Stimulated activated CD4-positive, alpha-beta T cell treated with anti-CD3 and anti-CD28 coated beads, Interleukin-2, amount 100 ng/mL, for 4 hours (primary cell): Measurements from ENCODE around the gene GNA12.

Experiments
- DNase-seq: peaks from one replicate; pipeline ENCODE4 v3.0.0-alpha.2; 2020; ENCODE audit warnings: low read depth

Gene GNA12

DNA sequence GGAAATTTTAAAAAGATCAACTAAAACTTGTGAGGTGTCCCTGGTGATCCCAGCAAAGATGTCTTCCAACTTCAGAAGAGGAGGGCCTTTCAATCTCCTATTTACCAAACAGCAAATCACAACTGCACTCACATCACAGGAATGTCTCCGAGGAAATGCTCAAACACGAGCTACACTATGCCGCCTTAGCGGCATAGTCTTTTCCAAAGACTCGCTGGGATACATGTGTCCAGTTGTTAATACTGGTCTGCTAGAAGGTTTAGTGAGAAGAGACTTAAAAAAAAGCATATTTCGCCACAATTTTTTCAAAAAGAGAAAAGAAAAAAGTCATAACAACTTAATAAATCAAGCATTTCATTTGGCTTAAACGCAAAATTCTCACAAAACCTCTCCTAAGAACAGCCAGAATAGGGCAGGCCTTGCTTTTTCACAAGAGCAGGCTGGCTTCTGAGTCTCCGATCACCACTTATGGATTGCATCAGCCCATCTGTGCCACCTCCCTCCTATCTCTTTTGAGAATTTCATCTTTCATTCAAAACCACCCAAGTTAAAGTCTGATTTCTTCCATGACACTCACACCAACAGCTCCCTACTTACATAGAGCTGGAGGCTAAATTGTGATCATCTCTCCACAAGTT lies 66.1 kb downstream of the GNA12 start:
- DNase-seq: no peak

DNA sequence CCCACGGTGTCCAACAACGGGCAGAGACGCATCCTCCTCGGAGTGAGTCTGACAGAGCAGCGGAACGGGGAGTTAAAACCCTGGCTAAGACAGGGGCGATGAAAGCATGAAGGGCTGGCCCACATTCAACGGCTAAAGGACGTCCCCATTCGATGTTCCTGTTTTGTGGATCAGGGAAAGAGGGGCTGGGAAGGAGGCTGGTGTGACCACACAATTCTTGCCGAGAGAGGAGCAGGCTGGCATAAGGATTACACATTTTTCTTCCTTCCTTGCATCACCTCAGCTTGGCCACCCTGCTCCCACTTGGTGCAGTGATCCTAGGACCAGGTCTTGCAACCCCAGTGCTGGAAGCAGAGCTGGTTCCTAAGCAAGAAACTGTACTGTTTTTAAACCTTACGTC lies 67.7 kb downstream of the GNA12 start:
- no peak for DNase-seq

DNA sequence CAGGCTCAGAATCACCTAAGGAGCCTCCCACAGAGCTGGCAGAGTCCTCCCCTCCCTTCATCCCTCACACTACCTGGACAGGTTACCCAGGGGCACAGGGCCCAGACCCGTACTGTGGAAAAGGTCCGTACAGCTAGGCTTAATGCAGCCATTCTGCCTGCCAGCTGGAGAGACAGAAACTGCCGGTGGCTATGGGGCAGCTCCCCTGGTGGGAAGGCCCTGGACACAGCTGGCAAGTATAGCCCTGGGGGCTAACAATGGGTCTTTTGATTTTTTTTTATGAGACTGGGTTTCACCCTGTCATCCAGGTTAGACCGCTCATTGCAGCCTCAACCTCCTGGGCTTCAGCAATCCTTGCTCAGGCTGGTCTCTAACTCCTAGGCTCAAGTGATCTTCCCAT lies 68.3 kb downstream of the GNA12 start:
- no peak for DNase-seq

DNA sequence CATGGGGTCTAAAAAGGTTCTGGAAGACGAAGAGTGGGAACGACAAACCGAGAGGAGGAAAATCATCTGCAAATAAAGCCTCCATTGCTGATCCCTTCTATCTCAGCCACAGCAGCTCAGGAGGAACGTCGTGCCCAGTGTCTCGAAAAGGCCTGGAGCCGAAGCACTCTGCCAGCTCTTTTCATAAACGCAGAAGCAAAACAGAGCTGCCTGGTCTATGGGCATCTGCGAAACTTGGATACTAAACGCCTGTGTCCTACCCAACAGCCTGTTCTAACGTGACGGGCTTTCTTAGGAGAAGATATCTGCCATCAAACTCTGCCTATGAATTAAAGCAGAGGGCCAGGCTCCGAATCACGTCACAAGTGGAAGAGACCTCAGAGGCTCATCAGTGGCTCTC lies 68.7 kb downstream of the GNA12 start:
- no peak for DNase-seq

DNA sequence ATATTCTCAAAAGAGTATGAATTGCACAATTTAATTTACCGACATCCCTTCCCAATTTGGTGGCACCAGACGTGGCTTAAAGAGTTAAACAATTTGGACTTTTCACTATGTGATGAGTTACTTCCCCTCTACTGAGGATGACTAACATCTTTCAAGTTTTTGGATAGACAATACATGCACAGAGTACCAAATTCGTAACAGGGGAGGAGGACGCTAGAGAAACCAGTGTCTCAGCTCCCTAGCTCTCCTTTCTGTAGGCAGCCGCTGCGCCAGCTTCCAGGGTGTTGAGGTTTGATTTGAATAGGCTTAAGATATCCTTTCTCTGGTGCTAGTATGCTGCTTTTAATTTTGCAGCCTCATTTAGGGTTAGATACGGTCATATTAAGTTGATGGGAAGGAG lies 69.2 kb downstream of the GNA12 start:
- DNase-seq: no peak

DNA sequence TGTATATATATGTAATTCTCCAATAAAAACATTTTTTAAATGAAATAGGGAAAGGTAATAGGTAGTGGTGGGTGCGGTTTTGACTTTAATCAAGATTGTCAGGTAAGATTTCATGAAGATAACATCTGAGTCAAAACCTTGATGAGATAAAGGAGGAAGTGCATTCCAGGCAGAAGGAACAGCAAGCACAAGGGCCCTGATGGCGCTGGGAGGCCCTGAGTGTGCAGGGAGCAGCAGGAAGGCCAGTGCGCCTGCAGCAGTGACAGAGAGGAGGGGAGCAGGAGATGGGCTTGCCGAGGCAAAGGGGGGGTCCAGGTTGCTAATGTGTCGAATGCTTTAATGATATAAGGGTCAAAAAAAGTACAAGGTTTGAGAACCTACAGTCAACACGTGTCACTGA lies 69.8 kb downstream of the GNA12 start:
- no peak for DNase-seq

DNA sequence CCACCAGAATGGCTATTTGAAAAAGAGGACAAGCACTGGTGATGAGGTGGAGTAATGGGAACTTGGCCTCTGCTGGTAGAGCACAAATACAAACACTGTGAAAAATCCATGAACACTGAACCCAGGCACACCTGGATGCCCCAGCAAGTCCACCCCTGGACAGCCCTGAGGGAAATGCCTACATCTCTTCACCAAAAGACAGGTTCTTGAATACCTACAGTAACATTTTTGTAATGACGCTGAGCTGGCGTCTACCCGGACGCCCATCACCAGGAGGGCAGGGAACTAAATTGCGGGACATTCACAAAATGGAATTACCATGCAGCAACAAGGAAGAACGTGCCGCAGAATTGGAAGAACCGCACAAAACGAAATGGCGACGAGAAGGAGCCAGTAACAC lies 70.5 kb downstream of the GNA12 start:
- DNase-seq: no peak

DNA sequence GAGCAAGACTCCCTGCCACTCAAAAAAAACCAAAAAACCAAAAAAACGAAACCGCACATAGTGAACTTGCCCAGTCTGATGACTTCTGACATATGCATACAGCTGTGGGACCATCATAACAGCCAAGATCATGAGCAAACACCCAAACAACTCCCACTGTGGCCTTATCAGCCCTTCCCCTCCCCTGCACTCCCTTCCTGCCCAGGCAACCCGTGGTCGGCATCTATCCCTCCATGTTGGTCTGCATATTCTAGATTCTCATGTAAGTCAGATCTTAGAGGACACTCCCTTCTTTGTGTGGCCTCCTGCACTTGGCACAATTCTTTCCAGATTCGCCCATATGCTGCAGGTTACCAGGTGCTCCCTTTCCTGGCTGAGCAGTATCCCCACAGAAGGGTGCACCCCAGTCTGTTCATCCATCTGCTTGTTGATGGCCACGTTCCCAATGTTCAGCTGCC lies 72.8 kb downstream of the GNA12 start:
- DNase-seq: no peak

DNA sequence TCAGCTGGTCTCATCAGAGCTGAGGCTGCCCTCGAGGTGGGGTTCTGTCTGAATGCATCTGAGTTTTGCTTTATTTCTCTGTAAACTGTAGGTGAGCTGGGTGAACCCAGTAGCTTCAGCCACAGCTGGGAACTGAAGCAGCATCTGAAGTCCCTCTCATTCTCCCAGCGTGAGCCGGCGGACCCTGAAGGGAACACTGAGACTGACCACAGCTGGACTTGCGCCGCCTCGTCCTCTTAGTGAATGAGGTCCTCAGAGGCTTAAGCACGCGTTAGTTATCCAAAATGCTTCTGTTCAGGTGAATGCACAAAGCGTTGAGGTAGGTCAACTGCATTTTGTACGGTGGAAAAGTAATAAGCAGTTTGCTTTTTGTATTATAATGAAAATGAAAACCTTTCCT lies 79.5 kb downstream of the GNA12 start:
- DNase-seq: no peak

DNA sequence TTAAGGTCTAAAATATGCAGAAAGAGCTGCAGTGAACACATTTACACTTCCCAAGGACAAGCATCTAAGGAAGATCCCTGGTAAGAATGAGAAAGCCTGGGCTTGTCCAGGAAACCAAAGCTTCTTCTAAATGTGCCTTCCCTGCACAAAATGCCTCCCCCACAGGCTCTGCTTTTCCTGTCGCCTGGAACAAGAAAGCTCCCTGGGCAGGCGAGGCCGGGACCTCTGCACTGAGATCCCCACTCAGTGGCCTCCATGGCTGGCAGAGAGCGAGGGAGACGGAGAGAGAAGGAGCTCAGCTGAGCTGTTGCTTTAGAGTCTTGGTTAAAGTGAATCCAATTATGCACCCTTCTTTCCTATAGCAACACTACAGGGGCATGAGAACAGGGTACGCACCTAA lies 80.5 kb downstream of the GNA12 start:
- DNase-seq: no peak

DNA sequence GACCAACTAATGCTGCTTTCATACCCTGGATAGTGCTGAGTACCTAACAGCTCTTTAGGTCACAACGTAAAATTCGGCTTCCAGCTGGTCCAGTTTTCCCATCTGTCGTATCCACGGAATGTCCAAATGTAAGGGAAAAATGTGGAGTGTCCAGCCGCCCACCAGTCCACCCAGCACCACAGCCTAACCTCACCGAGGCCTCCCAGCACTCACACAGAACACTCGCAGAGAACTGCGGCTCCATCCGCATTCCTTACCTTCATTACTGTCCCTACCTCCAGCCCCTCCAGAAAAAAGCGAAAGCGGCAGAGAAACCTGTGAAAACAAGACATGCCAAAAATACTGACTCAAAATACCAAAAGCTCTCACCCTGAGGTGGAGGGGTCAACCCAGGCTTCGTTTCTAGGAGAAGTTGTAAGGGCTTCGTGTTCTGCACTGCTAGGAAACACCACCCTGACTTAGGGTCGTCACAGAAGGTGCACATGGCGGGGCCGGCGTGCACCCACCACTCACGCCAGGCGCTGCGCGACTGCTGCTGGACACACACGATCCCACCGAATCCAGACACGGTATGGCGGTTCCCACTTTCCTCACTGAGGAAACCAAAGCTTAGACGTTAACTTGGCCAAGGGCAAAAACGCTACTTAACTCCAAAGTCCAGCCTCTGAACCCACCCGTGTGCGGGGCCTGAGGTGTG lies 82.2 kb downstream of the GNA12 start:
- DNase-seq: no peak

DNA sequence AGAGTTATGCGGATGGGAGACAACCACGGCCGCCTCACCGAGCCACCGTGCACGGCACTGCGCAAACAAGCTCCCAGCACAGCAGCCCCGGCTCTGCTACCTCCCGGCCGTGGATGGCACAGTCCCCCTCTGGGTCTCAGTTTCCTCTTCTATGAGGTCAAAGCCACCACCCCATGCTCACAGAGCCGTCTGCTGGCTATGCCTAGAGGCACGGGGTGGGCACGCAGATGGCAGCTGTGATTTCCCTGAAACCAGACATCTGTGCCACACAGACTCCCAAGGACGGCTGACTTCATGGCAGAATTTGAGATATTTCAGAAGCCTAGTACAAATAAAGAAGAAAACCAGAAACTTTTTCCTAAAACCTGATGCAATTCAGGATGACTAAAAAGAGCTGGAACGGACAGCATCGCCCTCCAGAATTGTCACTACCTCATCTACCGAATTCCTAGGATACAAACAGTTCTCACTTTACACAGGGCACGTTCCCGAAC lies 82.9 kb downstream of the GNA12 start:
- DNase-seq: no peak

DNA sequence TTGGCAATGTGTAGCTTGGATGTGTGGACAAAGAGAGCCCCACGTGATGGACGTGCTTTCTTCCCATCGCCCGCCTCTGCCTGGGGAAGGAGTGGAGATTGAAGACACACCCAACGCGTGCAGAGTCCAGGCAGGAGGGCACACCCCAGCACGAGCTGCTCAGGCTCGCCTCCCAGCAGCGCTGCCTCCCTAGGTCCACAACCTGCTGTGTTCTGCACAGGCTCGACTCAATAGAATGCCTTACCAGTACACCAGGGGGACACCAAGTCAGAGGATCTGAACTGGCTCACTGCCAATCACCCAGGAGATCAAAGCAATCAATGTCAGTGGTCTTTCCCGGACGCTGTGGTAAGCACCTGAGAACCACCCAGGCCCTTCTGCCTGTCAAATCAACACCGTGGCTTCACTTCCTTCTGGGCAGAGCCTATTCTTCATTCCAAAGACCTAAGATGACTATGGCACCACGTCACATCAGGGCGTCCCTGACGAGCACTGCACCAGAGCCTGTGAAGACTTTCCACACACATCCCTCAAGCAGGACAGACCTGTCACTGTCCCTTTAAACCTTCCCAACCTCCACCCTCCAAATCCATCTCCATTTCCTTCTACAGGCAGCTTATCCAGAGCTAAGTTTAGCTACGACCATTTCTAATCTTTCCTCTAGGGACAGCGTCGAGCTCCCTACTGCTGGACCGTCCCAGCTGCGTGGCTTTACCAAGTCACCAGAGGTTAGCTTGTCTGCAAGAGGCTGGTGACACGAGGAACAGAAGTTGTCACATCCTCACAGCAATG lies 83.8 kb downstream of the GNA12 start:
- no peak for DNase-seq

DNA sequence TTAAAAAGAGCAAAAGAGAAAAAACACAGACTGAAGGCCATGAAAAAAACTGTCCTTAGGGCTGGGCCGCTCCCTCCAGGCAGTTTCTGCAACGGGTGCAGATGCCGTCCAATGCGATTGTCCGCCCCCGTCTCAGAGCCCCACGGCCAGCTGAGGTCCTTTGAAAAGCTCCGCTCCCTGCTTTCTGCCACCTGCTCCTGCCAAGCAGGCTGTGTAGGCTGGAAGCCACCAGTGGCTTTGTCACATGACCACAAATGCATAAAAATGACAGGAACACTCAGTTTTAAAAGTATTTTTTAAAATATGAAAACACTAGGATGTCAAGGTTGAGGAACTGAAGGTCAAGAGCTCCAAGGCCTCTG lies 84.4 kb downstream of the GNA12 start:
- no peak for DNase-seq

DNA sequence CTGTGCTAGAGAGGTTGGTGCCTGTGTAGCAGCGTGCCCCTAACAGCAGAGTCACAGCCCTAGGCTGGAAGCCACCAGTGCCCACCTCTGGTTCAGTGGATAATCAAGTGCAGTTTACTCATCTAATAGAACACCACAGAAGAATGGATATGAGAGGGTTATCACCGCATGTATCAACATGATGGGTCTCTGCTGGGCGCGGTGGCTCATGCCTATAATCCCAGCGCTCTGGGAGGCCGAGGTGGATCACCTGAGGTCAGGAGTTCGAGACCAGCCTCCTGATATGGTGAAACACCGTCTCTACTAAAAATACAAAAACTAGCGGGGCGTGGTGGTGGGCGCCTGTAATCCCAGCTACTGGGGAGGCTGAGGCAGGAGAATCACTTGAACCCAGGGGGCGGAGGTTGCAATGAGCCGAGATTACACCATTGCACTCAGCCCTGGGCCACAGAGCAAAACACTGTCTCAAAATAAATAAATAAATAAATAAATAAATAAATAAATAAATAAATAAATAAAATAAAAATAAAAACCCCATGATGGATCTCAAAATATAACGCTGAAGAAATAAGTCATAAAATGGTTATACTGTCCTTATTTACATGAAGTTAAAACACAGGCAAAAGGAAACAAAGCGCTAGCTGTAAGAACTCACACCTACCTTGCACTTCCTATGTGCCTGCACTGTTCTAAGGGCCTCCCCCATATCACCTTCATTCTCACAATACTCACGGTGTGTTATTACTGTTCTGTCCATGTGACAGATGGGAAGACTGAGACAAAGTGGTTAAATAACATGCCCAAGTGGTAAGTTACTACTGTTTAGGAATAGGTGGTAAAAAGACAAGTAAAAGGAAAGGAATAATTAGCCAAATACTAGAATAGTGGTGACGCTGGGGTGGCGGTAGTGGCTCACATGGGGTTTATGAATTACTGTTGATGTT lies 85.2 kb downstream of the GNA12 start:
- no peak for DNase-seq

DNA sequence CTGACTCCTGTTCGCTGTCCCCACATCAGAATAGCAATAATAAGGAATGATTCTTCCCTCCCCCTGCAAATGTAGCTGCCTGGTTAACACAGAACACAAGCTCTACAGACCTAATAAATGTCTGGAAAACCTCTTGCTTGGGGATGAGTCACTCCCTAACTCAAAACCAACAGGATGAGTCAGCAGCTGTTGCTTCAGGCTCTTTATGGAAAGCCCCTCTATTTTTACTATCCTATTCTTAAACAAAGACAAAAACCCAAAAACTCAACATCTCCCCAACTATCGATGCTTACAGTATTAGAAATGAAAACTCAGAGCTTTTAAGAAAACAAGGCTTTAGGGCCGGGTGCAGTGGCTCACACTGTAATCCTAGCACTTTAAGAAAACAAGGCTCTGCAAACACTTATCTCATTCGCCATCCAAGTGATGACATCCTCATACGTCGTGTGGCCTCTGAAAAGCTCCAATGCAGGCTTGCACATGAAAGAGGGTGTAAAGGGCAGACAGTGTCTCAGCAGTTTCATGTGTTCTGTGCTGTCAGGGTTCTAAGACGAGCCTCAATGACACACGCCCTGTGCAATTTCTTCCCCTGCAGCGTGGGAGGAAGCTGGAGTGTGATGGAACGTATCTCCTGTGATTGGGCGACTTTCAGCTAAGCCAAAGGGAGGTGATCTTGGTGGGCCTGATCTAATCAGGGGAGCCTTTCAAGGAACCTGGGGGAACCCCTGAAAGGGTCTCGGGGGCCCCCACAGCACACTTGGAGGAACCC lies 86.0 kb downstream of the GNA12 start:
- DNase-seq: peak; percentile 50

DNA sequence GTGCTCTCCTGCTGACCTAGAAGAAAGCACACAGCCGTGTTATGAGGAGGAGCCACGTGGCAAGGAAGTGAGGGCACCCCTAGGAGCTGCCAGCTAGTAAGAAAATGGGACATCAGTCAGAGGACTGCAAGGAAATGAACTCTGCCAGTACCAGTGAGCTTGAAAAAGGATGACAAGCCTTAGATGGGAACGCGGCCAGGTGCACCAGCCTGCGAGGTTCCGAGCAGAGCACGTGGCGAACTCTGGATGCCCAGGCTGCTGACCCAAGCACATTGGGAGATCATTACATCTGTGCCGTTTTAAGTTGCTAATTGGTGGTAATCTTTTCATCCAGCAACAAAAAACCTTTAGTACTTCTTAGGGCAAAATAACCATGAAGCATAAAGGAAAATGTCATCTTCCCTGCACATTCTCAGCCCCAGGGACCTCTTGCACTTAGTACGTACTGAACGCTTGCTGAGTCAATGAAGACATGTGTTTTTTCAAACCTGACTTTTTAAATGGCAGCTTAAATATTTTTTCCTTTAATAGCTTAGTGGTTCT lies 86.7 kb downstream of the GNA12 start:
- DNase-seq: no peak

DNA sequence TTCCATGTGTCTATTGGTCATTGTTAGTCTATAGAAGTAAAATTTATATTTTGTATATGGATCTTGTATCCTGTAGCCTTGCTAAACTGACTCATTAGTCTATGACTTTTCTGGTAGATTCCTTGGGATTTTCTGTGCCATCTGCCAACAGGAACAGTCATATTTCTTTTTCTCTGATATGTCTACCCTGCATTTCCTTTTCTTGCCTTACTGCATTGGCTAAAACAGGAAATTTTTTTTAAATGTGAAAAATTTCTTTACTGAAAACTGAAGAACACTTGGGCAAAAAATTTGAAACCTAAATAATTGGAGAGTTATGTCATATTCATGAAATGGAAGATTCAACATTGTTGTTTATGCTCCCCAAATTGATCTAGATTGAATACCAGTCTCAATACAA lies 88.6 kb downstream of the GNA12 start:
- no peak for DNase-seq

DNA sequence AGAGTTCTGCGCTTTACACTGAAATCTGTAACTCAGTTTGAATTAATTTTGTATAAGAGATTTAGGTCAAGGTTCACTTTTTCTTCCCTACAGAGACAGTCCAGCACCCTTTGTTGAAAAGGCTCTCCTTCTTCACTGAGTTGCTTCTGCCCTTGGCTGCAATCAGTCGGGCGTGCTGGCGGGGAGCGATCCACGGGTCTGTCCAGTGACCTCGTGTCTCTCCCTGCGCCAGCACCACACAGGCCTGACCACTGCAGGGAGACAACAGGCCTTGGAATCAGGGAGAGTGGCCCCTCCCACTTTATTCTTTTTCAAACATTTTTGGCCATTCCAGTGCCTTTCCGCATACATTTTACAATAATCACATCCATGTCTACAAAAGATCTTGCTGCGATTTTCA lies 89.2 kb downstream of the GNA12 start:
- no peak for DNase-seq

DNA sequence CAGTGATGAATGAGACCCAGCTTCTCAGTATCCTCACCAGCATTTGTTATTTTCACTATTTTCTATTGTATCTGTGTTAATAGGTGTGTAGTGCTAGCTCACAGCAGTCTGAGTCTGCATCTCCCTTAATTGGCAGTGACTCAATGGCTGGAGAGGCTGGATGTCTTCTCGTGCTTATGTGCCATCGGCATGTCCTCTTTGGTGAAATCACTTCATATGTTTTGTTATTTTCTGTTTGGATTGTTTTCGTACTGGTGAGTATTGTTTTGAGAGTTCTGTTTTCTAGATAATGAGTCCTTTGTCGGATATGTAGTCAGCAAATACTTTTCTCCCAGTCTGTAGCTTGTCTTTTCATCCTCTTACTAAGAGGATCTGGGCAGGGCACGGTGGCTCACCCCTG lies 90.0 kb downstream of the GNA12 start:
- DNase-seq: no peak

DNA sequence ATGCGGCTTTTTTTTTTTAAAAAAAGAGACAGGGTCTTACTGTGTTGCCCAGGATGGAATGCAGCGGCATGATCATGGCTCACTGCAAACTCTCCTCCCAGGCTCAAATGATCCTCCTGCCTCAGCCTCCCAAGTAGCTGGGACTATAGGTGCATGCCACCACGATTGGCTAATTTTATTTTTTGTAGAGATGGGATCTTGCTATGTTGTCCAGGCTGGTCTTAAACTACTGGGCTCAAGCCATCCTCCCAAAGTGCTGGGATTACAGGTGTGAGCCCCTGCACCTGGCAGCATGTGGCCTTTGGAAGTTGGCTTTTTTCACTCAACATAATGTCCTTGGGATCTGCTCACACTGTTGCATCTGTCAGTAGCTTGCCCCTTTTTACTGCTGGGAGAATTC lies 91.0 kb downstream of the GNA12 start:
- DNase-seq: no peak
